GM21360 (cell line): Measurements from ENCODE around the gene DNAI4.
"Not testable (repeated sequence)": the region's sequence is repeated elsewhere in the genome, so short reads cannot be mapped to it uniquely, and the experiment has no call there.

Experiments
- ATAC-seq: cut with Tn5 transposase; IDR thresholded peaks from one replicate; pipeline ENCODE4 v1.9.1; 2021; ENCODE audit warnings: mild to moderate bottlenecking, moderate library complexity; ENCODE audit not compliant: unreplicated experiment

DNAI4 gene, protein sequence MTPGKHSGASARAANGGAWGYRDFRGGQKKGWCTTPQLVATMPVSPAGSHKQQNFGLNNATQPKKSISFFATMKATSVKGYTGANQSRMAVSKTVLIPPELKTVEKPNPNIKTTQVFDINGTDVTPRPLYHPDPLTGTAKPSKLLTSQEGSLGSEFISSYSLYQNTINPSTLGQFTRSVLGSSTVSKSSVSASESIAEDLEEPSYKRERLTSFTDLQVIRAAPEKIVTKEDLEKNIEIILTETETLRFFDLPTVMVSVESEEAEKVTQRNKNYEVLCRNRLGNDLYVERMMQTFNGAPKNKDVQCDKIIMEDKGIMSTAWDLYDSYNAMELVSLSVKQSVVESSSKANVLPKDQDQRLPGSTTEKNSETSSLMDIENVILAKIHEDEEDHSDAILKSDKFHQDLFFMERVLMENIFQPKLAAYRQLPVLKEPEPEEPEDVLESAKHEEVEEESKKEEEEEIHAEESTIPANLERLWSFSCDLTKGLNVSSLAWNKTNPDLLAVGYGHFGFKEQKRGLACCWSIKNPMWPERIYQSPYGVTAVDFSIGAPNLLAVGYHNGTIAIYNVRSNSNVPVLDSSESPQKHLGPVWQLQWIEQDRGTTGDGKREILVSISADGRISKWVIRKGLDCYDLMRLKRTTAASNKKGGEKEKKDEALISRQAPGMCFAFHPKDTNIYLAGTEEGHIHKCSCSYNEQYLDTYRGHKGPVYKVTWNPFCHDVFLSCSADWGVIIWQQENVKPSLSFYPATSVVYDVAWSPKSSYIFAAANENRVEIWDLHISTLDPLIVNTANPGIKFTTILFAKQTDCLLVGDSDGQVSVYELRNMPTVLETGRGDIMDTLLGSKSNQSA

DNA sequence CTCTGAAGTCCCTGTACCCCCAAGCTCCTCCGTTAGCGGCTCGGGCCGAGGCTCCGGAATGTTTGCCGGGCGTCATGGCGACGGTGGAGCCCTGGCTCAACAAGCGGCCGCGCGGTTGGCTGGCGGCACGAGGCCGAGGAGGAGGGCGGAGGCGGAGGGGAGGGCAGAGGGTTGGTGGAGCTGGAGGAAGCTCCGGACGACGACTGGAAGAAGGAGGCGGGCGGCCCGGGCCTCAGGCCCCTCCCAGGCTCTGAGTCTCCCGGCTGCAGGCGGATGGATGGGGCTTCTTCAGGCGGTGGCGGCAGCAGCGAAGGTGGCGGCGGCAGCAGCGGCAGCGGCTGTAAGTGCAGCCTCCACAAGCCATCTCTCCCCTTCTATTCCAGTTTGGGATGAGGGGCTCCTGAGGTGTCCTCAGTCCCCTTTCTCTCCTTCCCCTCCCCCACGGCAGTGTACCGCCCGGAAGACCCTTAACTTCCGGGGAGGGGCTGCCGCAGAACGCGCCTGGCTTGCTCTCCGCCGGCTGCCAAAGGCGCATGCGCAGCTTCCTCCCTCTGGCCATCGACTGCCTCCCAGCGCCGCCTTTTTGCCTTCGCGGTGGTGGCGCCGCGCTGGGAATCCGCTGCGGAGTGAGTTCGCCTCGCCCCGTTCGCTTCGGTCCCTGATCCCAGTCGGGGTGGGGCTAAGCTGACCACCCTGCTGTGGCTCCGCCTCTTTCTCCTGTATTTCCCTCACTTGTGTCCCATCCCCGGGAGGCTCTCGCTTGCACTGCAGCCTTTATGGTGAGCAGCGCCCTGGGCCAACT, at the start of gene DNAI4, which contains the start of gene MIER1:
TSS of gene DNAI4 (minus strand) at position 101 of the 802 bp plus-strand sequence. CDS start at position 76, 25 bp downstream.
TSS of gene MIER1 (plus strand) at position 235 of the 802 bp plus-strand sequence. CDS start at position 274, 39 bp downstream.
- ATAC-seq, result peak; percentile 93

DNA sequence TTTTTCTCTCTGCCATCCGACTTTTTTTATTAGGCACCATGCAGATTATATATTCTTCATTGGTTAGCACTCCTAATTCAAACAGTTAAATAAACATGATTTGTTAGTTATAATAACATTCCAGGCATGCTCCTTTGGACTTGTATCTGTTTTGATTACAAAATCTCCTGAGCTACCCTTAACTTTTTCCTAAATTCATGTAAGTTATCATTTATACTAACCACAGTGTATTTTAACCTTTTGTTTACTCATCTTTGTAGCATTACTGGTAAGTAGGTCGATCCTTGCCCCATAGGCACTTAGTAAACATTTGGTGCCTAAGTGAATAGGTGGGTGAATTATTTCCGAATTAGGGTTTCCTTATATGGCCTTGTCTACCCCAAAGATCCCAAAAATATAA, 43.9 kb upstream of the DNAI4 start:
- ATAC-seq, result no peak

DNA sequence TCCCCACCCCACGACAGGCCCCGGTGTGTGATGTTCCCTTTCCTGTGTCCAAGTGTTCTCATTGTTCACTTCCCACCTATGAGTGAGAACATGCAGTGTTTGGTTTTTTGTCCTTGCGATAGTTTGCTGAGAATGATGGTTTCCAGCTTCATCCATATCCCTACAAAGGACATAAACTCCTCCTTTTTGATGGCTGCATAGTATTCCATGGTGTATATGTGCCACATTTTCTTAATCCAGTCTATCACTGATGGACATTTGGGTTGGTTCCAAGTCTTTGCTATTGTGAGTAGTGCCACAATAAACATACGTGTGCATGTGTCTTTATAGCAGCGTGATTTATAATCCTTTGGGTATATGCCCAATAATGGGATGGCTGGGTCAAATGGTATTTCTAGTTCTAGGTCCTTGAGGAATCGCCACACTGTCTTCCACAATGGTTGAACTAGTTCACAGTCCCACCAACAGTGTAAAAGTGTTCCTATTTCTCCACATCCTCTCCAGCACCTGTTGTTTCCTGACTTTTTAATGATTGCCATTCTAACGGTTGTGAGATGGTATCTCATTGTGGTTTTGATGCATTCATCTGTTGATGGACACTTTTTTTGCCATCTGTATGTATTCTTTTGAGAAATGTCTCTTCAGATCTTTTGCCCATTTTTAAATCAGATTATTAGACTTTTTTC, 41.7 kb upstream of the DNAI4 start:
- ATAC-seq, result not testable (repeated sequence)

DNA sequence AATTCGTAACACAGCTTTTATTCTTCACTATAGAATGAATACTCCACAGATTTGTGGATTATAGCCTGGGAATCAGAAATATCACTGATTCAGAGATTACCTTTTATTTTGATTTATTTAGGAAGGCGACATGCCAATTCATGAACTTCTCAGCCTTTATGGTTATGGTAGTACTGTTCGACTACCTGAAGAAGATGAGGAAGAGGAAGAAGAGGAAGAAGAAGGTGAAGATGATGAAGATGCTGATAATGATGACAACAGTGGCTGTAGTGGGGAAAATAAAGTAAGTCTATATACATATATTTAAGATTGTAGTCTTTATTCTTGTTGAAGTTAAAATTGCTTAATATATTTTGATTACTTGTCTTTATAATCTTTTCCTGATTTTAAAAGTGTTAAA, 33.3 kb upstream of the DNAI4 start:
- no peak for ATAC-seq

DNA sequence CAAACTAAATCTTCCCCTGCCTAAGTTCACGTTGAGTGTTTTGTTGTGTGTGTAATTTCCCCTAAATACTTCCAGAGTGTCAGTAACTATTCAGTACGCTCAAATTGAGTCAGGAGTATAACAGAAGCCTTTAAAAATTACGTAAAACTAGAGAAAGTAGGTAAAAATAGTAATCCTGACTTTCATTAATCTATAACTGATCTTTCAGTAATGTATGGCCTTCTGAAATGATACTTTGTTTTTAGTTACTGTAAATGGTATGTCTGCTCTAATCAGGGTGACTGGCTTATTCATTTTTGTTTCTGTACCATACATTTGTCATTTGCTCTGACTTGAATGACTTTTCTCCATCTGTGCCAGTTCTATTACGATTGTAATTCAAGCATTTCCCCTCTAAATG, 29.6 kb upstream of the DNAI4 start:
- ATAC-seq, result no peak

DNA sequence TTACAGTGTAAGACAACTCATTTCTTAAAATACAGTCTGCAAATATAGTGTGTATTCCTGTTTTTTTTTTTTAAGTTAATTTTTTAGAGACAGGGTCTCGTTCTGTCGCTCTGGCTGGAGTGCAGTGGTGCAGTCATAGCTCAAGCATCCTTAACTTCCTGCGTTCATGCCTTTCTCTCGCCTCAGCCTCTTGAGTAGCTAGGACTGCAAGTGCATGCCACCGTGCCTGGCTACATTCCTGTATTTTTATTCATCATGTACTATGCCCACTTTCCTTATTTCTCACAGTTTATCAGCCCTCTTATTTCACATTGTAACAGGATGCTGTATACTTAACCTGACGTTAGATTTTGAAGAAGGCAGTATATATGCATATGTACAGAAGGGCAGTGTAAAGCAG, 26.9 kb upstream of the DNAI4 start:
- ATAC-seq, result no peak

DNA sequence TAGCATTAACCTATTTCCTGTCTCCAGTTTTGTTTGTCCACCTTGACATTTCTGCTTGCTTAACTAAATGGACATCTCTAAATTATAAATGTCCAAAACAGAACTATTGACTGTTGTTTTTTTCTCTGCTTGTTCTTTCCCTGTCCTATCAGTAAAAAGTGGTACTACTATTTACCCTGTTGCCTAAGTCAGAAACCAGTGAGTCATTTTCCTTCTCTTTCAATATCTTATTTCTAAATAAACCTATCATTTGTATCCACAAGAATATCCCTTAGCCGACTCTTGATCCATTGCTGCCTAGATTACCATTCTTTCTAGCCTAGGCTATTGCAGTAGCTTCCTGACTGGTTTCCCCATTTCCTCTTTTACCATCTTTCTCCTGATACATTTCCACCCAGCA, 22.6 kb upstream of the DNAI4 start:
- no peak for ATAC-seq

DNA sequence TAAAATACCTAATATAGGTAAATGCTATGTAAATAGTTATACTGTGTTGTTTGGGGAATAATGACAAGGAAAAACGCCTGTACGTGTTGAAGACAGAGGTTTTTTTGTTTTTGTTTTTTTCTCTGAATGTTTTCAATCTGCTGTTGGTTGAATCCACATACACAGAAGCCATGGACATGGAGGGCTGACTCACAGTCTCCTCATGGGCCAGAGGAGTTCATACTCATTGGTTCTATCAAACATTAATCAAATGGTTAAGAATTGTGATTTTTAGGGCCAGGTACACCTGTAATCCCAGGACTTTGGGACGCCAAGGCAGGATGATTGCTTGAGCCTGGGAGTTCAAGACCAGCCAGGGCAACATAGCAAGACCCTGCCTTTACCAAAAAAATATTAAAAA, 20.7 kb upstream of the DNAI4 start:
- ATAC-seq, result no peak

DNA sequence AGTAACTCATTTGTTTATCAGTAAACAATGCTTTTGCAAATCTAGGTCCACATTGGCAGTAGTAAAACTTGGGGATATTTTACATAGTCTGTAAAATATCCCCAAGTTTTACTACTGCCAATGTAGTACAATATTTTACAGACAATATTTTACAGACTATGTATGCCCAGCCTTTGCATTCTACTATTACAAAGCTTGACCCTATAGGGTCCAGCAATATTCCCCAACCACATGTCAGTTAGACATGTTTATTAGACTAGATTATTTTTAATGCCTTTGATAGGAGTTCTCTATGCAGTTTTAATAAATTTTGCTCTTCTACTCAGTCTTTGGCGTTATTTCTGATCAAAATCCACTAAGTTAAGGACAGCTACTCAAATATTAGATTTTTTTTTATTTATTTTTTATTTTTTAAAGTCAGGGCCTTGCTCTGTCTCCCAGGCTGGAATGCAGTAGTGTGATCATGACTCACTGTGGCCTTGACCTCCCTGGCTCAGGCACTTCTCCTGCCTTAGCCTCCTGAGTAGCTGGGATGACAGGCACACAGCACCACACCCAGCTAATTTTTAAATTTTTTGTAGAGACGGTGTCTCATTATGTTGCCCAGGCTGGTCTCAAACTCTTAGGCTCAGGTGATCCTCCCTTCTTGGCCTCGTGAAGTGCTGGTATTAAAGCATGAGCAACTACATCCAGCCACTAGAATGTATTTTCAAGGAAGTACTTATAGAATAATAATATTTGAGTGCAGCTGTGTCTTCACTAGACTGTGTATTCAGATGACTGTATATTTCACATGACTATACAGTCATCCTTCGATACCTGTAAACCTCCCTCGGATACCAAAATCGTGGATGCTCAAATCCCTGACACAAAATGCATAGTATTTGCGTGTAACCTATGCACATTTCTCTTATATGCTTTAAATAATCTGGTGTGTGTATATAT, 19.9 kb upstream of the DNAI4 start:
- no peak for ATAC-seq

DNA sequence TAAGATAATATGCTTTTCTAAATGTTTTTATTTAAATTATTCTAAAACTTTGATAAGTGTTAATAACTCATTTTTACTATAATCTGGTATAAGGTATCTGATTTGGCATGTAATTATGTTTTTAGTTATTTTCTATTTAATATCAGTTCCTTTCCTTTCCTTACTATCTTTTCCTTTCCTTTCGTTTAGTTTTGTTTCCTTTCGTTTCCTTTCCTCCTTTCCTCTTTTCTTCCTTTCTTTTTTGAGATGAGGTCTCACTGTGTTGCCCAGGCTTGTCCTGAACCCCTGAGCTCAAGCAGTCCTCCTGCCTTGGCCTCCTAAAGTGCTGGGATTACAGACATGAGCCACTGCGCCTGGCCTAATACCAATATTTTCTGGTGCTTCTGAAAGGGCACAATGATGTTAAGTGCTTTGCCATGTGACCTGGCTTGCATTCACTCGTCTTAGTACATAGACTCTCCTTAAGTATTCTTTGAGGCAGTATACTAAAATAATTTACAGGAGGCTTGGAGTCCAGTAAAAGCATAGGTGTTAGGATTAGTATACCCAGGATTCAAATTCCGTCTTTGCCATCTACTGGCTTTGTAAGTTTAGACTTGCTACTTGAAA, 18.8 kb upstream of the DNAI4 start:
- no peak for ATAC-seq

DNA sequence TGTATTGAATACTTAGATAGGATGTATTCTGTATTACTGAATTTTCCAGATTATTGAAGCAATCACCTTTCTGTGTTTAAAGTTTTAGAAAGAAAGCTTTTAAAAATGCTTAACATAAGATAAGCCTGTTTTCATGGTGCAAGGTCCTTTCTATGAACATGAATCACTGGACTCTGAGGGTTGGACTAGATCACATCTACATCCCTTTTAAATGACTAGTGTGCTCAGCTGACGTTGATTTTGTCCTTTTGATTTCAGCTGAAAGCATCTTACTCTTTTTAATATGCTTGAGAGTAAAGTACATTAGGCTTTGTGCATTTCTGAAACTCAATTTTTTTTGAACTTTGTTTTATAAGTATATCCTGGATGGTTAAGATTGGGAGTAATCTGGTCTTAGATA, 16.3 kb upstream of the DNAI4 start:
- no peak for ATAC-seq

DNA sequence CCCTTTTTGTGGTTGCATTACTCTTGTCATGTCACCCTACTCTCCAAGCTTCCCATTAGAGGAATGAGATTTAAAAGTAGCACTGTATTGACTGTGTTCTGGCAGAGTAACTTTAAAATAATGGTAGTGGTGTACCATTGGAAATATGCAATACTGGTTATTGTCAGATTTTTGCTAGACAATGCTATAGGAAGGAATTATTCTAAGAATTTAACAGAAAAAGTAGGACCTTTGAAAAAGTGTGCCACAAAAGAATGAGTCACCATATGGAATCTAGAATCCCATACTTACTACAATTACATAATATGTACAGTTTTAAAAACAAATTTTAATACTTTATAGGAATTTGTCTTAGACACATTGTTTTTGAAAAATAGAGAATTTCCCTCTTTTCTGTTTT, 14.0 kb upstream of the DNAI4 start:
- no peak for ATAC-seq

DNA sequence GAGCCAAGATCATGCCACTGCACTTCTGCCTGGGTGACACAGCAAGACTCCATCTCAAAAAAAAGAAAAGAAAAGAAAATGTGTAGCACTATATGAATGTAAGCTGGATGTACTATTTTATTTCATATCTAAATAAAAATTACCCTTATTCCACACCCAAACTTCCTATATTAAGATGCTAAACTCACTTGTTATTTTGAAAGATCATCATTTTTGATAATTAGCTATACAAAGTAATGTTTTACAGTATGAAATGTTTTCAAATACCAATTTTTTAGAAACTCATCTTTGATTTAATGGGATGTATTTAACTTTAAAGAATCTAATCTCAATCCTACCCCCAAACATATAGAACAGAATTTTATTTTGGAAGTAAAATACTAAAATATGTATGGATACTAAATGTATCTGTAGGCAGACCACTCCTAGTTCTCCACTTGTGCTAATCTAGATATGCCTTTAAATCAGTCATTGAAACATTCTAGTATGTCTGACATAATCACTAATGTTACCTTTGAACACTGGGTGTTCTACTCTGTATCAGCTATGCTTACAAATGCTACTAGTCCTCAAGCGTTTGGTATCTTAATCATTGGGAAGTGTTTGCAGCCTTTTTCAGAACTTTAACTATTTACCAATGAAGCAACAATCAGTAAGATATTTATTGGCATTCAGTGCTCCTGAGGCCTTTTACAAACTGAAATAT, 13.0 kb upstream of the DNAI4 start:
- ATAC-seq, result no peak

DNA sequence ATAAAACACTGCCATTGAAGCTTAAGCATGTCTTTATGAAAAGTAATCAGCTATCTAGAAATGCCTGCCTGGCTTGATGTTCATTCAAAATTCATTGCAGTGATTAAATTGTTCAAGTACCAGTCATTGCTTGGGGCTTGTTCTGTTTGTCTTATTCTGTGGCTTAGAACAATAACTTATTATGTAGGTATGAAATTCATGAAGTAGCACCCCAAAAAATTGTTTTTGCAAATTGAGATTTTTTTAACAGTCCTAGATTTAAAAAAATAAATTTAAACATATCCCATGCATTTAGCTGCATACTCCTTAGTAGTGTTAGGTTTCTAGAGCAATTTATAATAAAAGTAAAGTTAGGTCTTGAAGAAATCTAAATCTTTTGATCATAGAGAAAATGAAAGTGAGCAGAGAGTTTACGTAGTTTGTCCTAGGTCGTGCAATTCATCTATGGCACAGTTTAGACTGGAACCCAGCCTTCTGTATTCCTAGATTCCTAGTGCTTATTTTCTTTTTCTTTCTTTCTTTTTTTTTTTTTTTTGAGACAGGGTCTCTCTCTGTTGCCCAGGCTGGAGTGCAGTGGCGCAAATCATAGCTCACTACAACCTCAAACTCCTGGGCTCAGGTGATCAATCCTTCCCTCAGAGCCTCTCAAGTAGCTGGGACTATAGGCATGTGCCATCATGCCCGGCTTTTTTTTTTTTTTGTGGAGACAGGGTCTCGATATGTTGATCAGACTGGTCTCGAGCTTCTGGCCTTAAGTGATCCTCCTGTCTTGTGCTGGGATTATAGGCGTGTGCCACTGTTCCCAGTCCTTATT, 9.4 kb upstream of the DNAI4 start:
- ATAC-seq, result no peak

DNA sequence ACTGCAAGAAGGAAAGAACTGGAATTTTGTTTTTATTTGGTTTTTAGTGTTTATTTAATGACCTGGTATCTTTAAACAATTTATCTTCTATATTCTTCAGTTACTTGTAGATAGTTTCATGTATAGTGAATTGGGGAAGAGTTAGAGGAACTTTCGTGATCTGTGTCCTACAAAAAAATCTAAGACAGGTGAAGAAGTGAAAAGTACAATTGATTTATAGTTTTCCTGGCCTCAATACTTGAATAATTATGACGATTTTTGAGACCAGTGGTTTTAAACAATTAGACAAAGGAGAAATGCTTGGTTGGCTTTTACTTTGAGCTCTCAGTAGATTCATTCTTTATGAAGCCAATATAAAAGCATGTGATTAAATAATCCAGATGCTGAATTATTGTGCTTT, 7.6 kb upstream of the DNAI4 start:
- no peak for ATAC-seq

DNA sequence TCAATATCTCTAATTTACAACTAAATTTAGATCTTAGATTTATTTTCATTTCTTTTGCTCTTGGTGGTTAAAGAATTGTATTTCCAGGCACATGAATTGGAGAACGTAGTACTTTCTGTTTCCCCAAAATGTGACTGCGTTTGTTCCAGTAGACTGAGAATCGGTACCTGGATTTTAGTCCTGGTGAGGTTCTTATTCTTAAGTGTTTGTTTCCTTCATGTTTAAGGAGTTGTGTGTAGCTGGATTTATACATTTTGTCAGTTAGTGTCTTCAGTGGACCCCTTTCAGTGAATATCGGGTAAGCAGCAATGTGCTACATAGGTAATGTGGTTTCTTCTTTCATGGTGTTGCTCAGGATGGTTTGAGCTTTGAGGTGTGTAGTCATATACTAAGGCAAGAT, 6.9 kb upstream of the DNAI4 start:
- no peak for ATAC-seq

DNA sequence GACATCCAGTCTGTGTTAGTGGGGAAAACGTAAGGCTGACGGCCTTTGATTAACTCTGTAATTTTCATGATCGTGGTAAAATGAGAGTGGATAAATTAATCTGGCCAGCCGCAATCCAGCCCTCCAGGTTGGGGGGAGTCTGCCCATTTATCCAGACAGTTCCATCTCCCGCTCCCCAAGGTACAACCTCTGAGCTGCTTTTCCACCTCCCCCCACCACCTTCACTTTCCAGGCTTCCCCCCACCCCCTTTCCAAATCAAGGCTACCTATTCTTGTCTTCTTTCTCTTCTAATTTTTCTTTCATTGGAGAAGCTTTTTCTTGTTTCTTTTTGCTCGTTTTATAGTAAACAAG, 6.1 kb upstream of the DNAI4 start:
- ATAC-seq, result no peak
